ENCODE data around the gene GP1BB. TPM values are rescaled to one million over a fixed set of nuclear protein-coding genes. Genes with fewer than 3 reads are reported as not detected.

The GP1BB gene
- 10.9 TPM in 1 of 2 replicates, not detected in the other for total RNA-seq

GRCh38 chr22:19723232-19723982, at the start of gene GP1BB:
Gene GP1BB, plus strand, starts transcription at chr22:19723539. Its CDS starts 31 bp downstream, at chr22:19723570.

GRCh38 chr22:19714312-19715187, 8.8 kb upstream of the GP1BB start, which contains the start of gene SEPTIN5:
Gene SEPTIN5, plus strand, starts transcription at chr22:19714503. Its CDS starts 86 bp downstream, at chr22:19714589.

GRCh38 chr22:19760058-19760950, 37.0 kb downstream of the GP1BB start, which contains the start of gene TBX1:
Gene TBX1, plus strand, starts transcription at chr22:19760778. Its CDS starts 66 bp downstream, at chr22:19760844.

Other genes with a start within 250 kb of the GP1BB start
- 27.8 and 60.3 TPM in 2 replicates for gene UFD1, start 244.3 kb upstream of the GP1BB start, total RNA-seq
- gene CDC45, start 243.6 kb upstream of the GP1BB start, total RNA-seq, result 6.1 and 9.4 TPM in 2 replicates
- 5.6 and 40.5 TPM in 2 replicates for gene CLDN5, start 199.1 kb upstream of the GP1BB start, total RNA-seq
- 25.8 and 30.5 TPM in 2 replicates for gene SEPTIN5, start 9.0 kb upstream of the GP1BB start, total RNA-seq
- 0.18 TPM in 1 of 2 replicates, not detected in the other for gene TBX1, start 37.2 kb downstream of the GP1BB start, total RNA-seq
- 8.1 and 12.3 TPM in 2 replicates for gene GNB1L, start 131.3 kb downstream of the GP1BB start, total RNA-seq
- 28.7 and 32.7 TPM in 2 replicates for gene RTL10, start 131.3 kb downstream of the GP1BB start, total RNA-seq
- gene COMT, start 218.2 kb downstream of the GP1BB start, total RNA-seq, result 349 and 404 TPM in 2 replicates
- 20.8 and 23.2 TPM in 2 replicates for gene TXNRD2, start 218.3 kb downstream of the GP1BB start, total RNA-seq

Data from cardiac atrium fibroblast (primary cell).